Transverse colon (tissue), 4 donors: Measurements from ENCODE around the gene ZMYND19.

ENCODE experiments used
- EP300 ChIP-seq: sonication (generic); formaldehyde crosslinking; IDR thresholded peaks from one replicate; pipeline ENCODE4 v1.6.1; 2017; ENCODE audit warnings: antibody characterized with exemption, low read depth
- POLR2A ChIP-seq: fragments of 450-650 bp; IDR thresholded peaks from one replicate; pipeline ENCODE4 v1.6.1; 2016; ENCODE audit warnings: antibody characterized with exemption, mild to moderate bottlenecking, moderate library complexity
- POLR2AphosphoS5 ChIP-seq, 3 donors: sonication (generic); formaldehyde crosslinking; IDR thresholded peaks; one replicate each; pipeline ENCODE4 v1.6.1; 2016; ENCODE audit warnings: antibody characterized with exemption in 3 of 3
- TF ChIP-seq, protein P1 (sequence below), 5 experiments: fragments of 200-600 bp in 3 of 5; fragments of 450-650 bp in 2 of 5; sonication (generic) in 3 of 5; IDR thresholded peaks; 1 replicate in 2 of 5; 2 replicates in 3 of 5; pipeline ENCODE4 v1.5.1; 2016 to 2017; ENCODE audit warnings: antibody characterized with exemption in 5 of 5, inconsistent platforms in 3 of 5, mild to moderate bottlenecking in 2 of 5, moderate library complexity in 1 of 5

DNA sequence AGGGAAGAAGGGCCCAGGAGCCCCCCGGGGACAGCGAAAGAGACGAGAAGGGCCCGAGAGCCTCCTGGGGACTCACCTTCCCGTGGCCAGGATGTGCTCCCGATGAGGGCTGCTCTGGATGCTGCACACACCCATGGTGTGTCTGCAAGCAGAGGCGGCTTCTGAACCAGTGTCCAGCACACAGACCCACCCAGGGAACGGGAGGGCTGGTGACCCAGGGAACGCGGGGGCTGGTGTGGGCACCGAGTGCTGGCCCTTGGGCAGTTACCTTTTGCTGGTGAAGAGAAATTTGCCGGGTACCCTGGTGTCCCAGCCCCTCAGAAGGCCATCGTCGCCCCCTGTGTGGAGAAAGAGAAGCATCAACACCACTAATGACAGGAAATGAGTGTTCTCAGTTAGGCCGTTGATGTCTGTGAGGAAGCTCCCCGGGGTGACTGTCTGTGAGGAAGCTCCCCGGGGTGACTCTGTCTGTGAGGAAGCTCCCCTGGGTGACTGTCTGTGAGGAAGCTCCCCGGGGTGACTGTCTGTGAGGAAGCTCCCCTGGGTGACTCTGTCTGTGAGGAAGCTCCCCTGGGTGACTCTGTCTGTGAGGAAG is 25.4 kb downstream of the ZMYND19 start:
- TF ChIP-seq POLR2A (no peak), EP300 (no peak), POLR2AphosphoS5 (IDR thresholded peaks at IDR 0.05) (no peak)
- TF ChIP-seq, protein P1, sequence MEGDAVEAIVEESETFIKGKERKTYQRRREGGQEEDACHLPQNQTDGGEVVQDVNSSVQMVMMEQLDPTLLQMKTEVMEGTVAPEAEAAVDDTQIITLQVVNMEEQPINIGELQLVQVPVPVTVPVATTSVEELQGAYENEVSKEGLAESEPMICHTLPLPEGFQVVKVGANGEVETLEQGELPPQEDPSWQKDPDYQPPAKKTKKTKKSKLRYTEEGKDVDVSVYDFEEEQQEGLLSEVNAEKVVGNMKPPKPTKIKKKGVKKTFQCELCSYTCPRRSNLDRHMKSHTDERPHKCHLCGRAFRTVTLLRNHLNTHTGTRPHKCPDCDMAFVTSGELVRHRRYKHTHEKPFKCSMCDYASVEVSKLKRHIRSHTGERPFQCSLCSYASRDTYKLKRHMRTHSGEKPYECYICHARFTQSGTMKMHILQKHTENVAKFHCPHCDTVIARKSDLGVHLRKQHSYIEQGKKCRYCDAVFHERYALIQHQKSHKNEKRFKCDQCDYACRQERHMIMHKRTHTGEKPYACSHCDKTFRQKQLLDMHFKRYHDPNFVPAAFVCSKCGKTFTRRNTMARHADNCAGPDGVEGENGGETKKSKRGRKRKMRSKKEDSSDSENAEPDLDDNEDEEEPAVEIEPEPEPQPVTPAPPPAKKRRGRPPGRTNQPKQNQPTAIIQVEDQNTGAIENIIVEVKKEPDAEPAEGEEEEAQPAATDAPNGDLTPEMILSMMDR (IDR thresholded peaks at IDR 0.05): no peak
